RPMI8226 (cell line): Measurements from ENCODE around the gene GLDN.
A peak's percentile ranks its signal among the peaks of the same experiment; 100 is the strongest.

Source experiments
- DNase-seq: peaks from one replicate; pipeline ENCODE4 v3.0.0-alpha.2; 2015

GLDN gene

GRCh38 chr15:51323749-51324148 is 17.7 kb upstream of the GLDN start:
- DNase-seq, result no peak

GRCh38 chr15:51325167-51325566 is 16.3 kb upstream of the GLDN start:
- DNase-seq, result no peak

GRCh38 chr15:51327081-51327480 is 14.4 kb upstream of the GLDN start:
- no peak for DNase-seq

- no peak for DNase-seq
Measured at GRCh38 chr15:51328926-51329325, 12.5 kb upstream of the GLDN start.

DNA sequence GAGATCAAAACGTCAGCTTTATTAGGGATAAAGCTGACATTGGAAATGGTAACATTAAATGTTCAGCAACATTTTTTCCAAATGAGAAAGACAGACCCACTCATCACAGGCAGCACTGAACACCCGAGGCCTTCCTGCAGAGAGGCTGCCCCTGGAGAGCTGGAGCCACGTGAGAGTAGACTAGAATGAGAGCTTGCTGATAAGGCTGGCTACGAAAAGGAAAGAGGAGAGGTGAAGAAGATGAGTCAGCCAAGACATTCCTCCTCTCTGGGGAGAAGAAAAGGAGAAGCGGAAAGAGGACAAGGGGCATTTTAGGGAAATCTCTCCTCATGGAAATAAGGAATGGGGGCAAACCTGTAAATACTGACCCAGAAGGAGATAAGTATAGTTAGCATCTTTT is 10.3 kb upstream of the GLDN start:
- DNase-seq, result no peak

GRCh38 chr15:51332206-51333147 is 9.0 kb upstream of the GLDN start:
- no peak for DNase-seq

DNA sequence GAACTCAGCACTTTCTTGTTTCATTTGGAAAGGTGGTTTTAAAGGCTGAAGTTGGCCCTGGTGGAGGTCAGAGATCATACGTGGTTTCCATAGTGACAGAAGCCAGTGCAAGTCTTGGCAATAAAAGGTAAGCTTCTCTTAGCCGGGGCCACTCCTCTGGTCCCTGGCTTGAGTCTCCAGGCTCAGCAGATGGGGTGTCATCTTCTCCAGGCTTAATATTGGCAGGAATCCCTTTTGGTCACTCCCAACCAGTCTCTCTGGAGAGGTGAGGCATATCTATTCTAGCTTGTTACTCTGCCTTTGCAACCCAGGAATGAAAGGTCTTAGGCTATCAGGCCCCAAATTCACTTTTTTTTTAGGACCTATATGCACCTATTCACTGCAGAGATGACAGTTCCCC is 7.9 kb upstream of the GLDN start:
- no peak for DNase-seq

DNA sequence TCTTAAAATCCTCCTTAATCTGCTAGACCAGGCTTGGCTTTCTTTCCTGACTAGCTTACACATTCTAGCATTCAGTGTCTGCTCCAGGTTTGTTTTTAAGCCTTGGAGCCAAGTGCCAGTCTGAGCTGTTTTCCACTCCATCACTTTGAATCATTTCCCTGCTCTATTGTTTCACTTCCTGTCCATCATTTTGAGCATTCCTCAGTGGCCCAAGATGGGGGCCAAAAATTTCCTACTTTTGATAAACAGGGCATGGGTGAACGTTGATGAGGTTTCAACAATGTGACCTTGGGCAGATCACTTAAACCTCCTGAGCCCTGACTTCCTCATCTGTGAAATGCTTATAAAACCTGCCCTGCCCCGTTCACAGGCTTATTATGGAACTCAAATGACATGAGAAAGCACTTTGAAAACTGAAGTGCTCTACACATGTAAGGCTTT is 7.4 kb upstream of the GLDN start:
- peak; percentile 29 for DNase-seq

GRCh38 chr15:51335087-51335486 is 6.4 kb upstream of the GLDN start:
- DNase-seq, result no peak

- DNase-seq, result peak; percentile 70
Measured at GRCh38 chr15:51335538-51336410, 5.7 kb upstream of the GLDN start.

DNA sequence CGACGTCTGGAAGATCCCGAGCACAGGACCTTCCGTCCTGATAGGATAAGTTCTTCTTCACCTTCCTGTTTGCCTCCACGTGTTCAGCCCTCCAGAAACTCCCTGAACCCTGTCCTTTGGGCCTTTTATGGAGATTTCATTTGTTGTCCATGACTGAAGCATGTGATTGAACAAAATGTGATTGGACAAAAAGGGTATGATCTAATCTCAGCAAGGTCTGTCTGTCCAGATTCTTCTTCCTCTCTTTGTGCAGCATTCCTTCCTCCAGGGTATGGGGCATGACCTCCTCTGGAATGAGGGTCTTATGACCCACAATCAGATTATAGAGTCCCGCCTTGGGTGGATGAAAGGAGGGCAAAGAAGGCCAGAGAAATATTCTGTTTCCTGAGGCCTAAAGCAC is 3.0 kb upstream of the GLDN start, which contains the start of gene CYP19A1:
CYP19A1 (minus strand) TSS at position 101 of the 400 bp plus-strand sequence. CDS start 95,684 bp downstream, outside the sequence.
- DNase-seq, result no peak

DNA sequence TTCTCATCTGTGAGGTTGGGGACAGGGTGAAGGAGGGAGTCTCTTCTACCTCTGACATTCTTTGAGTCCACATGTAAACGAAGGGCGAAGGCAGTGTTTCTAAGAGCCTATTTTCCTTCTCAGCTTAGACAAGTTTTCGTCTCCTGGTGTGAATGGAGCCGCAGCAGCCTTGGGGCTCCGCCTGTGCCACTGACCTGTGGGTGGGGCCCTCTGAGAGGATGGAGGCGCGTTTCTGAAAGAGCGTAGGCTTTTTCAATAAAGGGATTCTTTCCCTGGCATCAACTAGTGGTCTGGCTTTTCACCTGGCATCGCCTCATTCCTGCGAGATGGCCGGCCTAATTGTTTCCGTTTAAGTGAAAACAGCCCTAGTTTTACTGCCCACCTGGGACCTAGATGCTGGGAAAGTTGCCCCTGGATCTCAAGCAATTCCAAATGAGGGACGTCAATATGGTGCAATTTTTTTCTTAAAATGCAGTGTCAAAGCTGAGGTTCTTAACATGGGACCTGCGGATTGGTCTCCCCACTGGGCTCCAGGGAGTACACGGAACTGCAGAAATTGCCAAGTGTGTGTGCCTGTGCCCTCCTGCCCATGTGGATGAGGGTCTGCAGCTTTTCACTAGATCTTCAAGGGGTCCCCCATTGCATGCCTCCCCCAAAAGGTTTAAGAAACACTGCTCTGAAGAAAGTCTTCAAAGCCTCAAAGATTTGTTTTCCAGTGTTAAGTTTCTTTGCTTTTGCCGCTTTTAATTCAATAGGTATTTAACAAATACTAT is 958 bp downstream of the GLDN start:
- DNase-seq, result no peak

DNA sequence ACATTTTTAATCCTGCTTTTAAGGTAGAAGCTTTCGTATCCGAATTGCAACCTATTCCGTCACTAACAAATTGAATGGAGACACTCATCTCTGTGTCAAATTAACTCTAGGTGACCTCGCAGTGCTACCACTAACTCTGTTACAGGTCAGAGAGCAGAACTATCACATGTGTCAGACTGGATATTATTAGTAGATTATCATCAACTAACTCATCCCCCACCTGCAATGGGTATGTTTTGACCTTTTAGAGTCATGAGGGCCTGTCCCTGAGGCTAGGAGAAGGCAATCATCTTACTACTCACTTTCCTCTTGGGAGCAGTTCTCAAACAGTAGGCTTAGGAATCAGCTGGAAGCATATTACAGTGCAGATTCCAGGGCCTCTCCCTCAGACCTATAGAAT is 2.0 kb downstream of the GLDN start:
- DNase-seq, result no peak

- no peak for DNase-seq
Measured at GRCh38 chr15:51346136-51346535, 4.7 kb downstream of the GLDN start.

GRCh38 chr15:51348688-51349087 is 7.2 kb downstream of the GLDN start:
- DNase-seq, result no peak

- no peak for DNase-seq
Measured at GRCh38 chr15:51349156-51349844, 7.8 kb downstream of the GLDN start.

DNA sequence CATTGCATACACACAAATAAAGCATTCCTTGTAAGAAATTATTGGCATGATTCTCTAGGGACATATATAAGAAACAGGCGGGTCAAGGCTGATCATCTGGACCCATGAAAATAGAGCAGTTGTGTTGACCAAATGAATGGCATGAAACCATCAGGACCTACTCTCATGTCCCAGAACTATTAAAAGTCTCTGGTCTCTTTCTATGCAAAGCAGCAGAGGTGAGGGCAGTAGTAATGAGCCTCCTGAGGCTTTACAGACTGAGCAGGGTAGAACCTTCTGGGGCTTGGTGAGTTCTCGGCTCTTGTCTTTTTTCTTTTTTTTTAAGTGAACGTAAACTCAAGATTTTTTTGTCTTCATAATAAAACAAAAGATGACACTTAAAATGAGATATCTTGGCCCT is 9.3 kb downstream of the GLDN start:
- DNase-seq, result no peak

GRCh38 chr15:51353976-51354375 is 12.5 kb downstream of the GLDN start:
- no peak for DNase-seq

DNA sequence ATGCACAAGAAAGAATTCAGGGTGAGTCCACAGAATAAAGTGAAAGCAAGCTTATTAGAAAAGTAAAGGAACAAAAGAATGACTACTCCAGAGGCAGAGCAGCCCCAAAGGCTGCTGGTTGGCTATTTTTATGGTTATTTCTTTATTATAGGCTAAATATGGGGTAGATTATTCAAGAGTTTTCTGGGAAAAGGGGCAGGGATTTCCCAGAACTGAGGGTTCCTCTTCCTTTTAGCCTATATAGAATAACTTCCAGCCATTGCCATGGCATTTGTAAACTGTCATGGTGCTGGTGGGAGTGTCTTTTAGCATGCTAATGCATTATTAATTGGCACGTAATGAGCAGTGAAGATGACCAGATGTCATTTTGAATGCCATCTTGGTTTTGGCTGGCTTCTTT is 13.6 kb downstream of the GLDN start:
- DNase-seq, result no peak

- DNase-seq, result no peak
Measured at GRCh38 chr15:51356147-51356546, 14.7 kb downstream of the GLDN start.

GRCh38 chr15:51356983-51357382 is 15.5 kb downstream of the GLDN start:
- DNase-seq, result peak; percentile 37

DNA sequence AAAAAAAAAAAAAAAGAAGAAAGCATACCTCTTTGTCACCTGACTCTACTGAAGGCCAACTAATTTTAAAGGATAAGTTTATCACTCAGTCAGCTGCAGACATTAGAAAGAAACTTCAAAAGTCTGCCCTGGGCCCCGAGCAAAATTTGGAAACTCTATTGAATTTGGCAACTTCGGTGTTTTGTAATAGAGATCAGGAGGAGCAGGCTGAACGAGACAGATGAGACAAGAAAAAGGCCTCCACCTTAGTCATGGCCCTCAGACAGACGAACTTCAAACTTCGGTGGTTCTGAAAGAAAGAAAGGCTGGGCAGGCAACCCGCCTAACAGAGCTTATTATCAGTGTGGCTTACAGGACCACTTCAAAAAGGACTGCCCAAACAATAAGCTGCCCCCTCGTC is 18.5 kb downstream of the GLDN start:
- DNase-seq, result no peak
